Measurements from ENCODE around the gene SBF1.

The SBF1 gene

GRCh38 chr22:50506611-50507420 is 32.0 kb upstream of the SBF1 start:
- no peak for DNase-seq (ENCODE audit: low spot score)

DNA sequence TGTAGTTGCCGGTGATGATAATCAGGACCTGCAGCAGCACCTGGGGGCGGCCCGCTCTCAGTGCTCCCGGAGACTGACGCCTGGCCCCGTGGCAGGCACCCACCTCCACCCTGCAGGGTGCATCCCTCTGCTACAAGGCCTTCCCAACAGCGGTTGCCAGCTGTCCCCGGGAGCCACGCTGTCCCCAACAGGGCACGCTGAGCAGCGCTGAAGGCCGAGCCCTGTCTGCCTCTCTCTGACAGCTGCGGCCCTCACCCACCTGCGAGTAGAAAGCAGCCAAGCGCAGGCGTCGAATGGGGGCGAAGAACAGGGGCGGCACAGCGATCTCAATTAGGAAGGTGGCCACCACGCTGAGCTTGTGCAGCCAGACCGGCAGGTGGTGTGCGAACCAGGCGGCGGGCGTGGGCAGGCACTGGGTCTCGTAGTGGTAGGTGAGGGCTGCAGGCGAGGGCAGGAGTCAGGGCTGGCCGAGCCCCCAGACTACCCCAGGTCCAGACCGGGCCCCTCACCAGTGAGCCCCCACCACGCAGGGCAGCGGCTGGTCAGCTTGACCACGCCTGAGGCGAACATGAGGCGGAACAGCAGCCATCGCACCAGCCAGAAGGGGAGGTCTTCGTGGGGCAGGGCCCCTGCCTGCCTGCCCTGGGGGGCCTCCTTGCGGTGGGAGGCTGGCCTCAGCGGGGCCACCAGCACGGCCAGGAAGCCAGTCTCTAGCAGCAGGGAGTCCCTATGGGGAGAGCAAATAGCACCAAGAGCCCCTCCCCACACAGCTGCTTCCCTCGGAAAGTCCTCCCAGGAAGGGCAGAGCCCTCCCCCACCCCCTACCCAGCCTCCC is 31.2 kb upstream of the SBF1 start:
- no peak for DNase-seq (ENCODE audit: low spot score)

DNA sequence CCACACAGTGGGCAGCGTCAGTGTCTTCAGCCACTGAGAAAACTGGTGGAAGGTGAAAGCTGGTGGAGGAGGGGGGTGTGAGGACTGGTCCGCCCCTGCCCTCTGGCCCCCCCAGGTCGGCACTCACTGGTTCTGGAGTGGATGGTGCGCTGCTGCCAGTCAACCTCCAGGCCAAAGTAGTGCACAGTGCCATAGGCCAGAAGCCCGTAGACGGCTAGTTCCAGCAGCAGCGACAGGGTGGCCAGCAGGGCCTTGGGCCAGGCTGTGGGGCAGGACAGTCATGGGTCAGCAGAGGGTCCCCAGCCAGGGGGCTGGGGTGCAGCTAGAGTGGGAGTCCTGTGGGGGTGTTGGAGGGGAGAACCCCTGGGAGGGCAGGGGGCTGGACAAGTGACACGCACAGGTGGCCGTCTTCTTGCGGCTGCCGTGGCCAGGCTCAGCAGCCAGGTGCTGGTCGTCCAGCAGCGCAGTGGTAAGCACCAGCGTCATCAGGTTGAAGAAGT is 30.5 kb upstream of the SBF1 start:
- DNase-seq (ENCODE audit: low spot score), result no peak

DNA sequence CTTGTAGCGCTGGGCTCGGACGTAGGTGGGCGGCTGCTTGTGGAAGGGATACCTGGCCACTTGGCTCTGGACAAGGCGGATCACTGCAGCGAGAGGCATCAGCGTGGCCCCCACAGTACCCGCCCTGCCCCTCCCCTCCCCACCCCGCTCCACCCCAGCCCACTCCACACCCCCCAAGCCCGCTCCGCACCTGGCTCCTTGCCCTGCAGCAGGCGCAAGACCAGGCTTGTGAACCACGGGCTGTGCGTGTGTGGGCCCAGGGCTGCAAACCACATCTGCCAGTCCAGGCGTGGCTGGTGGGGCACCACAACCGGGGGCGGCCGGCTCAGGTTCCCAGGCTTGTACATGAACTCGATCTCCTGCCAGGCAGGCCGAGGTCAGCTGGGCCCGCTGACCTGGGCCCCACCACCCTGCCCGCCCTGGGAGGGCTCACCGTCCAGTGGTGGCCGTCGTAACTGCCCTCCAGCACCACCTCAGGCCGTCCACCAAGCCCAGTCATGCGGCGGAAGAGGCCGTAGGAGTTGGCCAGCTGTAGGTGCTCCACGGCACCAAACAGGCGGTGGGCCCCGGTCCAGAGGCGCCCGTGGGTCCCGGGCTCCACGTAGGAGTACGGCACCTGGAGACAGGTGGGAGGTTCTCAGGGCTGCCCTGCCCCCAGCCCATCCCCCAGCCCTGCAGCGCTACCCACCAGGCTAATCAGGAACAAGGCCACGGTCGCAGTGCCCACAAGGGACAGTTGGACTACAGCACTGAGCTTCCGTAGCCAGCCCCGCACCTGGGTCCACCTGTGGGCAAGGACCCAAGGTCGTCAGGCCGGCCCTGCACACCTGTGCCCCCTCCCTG is 29.8 kb upstream of the SBF1 start:
- no peak for DNase-seq (ENCODE audit: low spot score)

DNA sequence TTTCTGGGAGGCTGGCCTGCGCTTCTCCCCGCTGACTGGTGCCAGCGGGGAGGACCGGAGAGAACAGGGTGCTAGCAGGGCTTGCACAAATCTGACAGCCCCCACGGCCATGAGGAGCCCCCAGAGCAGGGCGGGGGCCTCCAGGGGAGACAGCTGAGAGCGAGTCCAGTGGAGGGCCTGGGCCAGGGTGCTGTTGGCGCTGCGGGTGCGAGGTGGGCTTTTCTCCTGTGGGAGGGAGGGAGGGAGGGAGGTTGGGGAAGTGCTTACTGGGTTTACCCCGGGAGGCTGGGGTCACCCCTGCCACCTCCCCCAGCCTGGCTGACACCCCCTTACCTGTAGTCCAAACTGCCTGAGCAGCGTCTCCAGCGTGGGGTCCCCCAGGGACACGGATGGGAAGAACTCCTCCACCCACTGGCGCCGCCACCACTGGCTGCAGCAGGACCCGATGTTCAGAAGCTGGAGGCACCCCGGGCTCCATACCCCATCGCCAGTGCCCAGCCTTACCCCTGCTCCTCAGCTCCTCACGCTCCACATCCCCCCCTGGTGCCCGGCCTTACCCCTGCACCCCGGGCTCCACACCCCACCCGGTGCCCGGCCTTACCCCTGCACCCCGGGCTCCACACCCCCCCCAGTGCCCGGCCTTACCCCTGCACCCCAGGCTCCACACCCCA is 28.8 kb upstream of the SBF1 start:
- DNase-seq (ENCODE audit: low spot score), result no peak

- no peak for DNase-seq (ENCODE audit: low spot score)
Measured at GRCh38 chr22:50502628-50503474, 28.0 kb upstream of the SBF1 start.

- no peak for DNase-seq (ENCODE audit: low spot score)
Measured at GRCh38 chr22:50502096-50502495, 27.3 kb upstream of the SBF1 start.

- DNase-seq (ENCODE audit: low spot score), result no peak
Measured at GRCh38 chr22:50500452-50500851, 25.6 kb upstream of the SBF1 start.

DNA sequence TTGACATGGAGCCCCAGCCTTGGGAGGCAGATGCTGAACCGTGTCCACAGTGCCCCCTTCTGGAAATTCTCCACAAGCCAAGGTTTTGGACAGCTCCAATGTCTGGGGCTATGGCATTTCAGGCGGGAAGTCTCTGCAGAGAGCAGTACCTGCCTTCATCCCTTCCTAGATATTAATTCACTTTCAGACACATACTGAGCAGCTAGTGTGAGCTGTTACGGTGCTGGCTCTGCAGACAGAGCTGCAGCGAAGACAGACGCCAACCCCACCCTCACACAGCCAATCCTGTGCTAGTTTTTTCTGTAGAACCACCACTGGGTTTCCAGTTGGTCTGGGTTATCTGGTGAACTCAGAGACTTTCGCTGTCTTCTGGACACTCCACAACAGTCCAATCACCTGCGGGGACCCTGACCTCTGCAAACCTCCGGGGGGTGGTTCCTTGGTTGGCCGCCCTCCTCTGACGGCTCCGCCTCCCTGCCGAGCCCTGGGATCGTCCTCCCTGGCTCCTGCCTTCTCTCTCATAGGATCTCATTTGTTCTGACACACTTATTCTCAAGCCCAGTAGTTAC is 23.6 kb upstream of the SBF1 start:
- peak; percentile 75 for DNase-seq (ENCODE audit: low spot score)

- DNase-seq (ENCODE audit: low spot score), result no peak
Measured at GRCh38 chr22:50497093-50497492, 22.3 kb upstream of the SBF1 start.

DNA sequence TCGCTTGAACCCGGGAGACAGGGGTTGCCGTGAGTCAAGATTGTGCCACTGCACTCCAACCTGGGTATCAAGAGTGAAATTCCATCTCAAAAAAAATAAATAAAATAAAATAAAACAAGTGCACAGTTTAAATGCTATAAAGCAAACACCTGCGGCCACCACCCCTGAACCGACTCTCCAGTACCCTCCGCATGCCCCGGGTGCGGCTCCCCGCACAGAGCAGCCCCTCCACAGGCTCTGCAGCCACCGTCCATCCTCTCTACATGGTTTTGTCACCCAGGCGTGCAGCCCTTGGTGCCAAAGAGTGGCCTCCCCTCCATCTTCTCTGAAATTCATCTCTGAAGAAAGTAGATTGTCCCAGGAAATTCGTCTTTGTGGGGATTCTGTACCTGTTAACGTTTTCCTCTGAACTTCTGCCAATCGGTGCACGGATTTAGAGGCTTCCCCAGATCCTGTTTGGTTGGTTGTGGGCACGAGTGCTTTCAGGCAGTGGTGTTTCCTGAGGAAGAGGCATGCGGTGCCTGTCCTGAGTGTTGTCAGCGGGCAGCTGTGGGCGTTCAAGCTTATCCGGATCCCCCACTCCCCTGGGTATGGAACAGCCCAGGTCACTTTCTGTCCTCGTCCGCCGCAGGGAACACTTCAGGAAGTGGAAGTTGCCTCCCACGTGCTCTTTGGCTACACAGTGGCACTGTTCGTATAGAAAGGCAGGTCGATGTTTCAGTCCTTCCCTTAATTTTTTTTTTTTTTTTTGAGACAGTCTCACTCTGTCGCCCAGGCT is 15.9 kb upstream of the SBF1 start:
- DNase-seq (ENCODE audit: low spot score), result no peak

DNA sequence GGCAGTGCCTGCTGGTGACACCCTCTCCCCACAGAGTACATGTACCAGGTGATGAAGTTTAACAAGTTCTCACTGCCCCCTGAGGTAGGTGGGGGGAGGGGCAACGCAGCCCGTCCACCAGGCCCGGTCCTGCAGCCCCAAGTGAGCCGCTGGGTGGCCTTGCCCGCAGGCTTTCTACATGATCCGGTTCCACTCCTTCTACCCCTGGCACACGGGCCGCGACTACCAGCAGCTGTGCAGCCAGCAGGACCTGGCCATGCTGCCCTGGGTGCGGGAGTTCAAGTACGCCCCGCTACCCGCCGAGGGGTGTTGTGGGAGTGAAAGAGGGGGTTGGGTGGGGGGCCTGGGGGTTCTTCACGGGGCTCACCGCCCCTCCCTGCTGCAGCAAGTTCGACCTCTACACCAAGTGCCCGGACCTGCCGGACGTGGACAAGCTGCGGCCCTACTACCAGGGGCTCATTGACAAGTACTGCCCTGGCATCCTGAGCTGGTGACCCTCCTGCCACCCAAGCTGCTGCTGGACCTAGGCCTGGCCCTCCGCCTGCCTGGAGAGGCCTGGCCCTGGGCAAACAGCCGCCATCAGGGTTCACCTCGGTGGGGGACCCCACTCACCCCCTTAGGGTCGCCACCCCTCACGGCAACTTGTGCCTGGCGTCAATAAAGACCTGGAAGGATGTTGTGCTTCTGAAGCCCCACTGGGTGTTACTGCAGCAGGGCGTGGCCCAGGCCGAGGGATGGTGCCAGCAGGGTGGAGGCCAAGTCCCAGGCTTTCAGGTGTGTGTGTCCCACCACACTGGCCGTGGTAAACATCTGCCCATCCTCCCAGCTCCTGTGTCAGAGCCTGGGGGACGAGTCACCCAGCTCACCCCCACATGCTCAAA is 14.8 kb upstream of the SBF1 start:
- DNase-seq (ENCODE audit: low spot score), result no peak

DNA sequence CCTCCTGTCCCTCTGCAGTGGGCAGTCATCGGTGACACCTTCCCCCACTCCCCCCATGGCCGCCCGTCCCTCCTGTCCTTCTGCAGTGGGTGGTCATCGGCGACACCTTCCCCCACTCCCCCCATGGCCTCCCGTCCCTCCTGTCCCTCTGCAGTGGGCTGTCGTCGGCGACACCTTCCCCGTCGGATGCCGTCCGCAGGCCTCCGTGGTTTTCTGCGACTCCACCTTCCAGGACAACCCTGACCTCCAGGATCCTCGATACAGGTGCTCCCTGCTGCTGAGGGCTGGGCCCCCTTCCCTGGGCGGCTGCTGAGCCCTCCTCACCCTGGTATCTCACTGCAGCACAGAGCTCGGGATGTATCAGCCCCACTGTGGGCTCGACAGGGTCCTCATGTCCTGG is 14.1 kb upstream of the SBF1 start:
- DNase-seq (ENCODE audit: low spot score), result no peak

DNA sequence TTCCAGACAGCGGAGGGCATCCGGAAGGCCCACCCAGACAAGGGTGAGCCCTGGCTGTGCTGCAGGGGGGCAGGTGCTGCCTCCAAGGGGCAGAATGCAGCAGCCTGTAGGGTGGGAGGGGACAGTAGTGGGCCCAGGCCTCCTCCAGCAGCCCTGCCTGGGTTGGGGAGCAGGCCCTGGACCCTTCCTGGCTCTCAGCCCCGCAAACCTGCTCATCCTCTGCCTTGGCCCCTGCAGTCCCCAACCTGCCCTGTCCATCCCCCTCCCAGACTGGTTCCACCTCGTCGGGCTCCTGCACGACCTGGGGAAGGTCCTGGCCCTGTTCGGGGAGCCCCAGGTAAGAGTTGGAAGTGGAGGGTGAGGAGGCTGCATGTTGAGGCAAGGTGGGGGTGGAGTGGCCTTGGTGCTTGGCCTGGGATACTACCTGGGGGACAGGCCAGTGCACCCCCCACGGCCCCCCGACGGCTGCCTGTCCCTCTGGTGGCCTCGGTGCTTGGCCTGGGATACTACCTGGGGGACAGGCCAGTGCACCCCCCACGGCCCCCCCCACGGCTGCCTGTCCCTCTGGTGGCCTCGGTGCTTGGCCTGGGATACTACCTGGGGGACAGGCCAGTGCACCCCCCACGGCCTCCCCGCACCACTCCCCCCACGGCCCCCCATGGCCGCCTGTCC is 13.3 kb upstream of the SBF1 start:
- DNase-seq (ENCODE audit: low spot score), result no peak

- no peak for DNase-seq (ENCODE audit: low spot score)
Measured at GRCh38 chr22:50487290-50488005, 12.6 kb upstream of the SBF1 start.

GRCh38 chr22:50486561-50487289 is 11.9 kb upstream of the SBF1 start, which contains the start of gene MIOX:
Gene MIOX, plus strand, starts transcription at chr22:50486859. Its CDS starts 39 bp downstream, at chr22:50486898.
- DNase-seq (ENCODE audit: low spot score), result no peak
